ENCODE measurements around the gene THSD4.

DNA sequence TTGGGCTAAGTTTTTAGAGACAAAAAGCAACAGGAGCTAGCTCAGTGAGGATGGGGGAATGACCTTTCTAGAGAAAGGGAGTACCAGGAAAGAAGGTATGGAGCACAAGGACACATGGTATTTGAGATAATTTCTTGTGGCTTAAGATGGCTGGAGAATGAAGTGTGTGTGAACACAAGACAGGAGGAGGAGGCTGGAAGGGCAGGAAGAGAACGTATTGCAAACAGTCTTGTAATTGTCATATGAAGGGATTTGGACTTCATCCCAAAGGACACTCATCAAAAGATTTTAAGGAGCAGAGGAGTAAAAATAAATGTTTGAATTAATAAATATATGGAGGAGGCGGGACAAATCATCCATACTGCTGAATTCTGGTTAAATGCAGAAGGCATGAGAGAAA is 426.5 kb downstream of the THSD4 start:
- TF ChIP-seq EP300 (conservative IDR thresholded peaks at IDR 0.05; ENCODE audit: poor library complexity, severe bottlenecking): no peak
- TF ChIP-seq, protein P1, sequence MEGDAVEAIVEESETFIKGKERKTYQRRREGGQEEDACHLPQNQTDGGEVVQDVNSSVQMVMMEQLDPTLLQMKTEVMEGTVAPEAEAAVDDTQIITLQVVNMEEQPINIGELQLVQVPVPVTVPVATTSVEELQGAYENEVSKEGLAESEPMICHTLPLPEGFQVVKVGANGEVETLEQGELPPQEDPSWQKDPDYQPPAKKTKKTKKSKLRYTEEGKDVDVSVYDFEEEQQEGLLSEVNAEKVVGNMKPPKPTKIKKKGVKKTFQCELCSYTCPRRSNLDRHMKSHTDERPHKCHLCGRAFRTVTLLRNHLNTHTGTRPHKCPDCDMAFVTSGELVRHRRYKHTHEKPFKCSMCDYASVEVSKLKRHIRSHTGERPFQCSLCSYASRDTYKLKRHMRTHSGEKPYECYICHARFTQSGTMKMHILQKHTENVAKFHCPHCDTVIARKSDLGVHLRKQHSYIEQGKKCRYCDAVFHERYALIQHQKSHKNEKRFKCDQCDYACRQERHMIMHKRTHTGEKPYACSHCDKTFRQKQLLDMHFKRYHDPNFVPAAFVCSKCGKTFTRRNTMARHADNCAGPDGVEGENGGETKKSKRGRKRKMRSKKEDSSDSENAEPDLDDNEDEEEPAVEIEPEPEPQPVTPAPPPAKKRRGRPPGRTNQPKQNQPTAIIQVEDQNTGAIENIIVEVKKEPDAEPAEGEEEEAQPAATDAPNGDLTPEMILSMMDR (IDR thresholded peaks at IDR 0.05; ENCODE audit: poor library complexity, severe bottlenecking): no peak
- no peak for TF ChIP-seq POLR2AphosphoS5 (IDR thresholded peaks at IDR 0.05)
- TF ChIP-seq EZH2 (IDR thresholded peaks at IDR 0.05; ENCODE audit: borderline replicate concordance, insufficient read depth, low read length, poor library complexity, severe bottlenecking): no peak
- TF ChIP-seq MXI1 (conservative IDR thresholded peaks at IDR 0.05; ENCODE audit: poor library complexity, severe bottlenecking): no peak
- TF ChIP-seq TAF1 (IDR thresholded peaks at IDR 0.05; ENCODE audit: low read depth): no peak
- TF ChIP-seq, protein P2, sequence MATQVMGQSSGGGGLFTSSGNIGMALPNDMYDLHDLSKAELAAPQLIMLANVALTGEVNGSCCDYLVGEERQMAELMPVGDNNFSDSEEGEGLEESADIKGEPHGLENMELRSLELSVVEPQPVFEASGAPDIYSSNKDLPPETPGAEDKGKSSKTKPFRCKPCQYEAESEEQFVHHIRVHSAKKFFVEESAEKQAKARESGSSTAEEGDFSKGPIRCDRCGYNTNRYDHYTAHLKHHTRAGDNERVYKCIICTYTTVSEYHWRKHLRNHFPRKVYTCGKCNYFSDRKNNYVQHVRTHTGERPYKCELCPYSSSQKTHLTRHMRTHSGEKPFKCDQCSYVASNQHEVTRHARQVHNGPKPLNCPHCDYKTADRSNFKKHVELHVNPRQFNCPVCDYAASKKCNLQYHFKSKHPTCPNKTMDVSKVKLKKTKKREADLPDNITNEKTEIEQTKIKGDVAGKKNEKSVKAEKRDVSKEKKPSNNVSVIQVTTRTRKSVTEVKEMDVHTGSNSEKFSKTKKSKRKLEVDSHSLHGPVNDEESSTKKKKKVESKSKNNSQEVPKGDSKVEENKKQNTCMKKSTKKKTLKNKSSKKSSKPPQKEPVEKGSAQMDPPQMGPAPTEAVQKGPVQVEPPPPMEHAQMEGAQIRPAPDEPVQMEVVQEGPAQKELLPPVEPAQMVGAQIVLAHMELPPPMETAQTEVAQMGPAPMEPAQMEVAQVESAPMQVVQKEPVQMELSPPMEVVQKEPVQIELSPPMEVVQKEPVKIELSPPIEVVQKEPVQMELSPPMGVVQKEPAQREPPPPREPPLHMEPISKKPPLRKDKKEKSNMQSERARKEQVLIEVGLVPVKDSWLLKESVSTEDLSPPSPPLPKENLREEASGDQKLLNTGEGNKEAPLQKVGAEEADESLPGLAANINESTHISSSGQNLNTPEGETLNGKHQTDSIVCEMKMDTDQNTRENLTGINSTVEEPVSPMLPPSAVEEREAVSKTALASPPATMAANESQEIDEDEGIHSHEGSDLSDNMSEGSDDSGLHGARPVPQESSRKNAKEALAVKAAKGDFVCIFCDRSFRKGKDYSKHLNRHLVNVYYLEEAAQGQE (IDR thresholded peaks at IDR 0.05; ENCODE audit: borderline replicate concordance): no peak

Measured in neural cell (in vitro differentiated cells).